NB4 (cell line): ENCODE measurements around the gene CPEB2.

Experiments used
- POLR2A ChIP-seq: IDR thresholded peaks from 2 replicates; pipeline ENCODE4 v1.6.1; 2011; ENCODE audit warnings: mild to moderate bottlenecking; ENCODE audit not compliant: insufficient read length; ENCODE audit errors: extremely low read depth
- TF ChIP-seq, protein P1 (sequence below): IDR thresholded peaks from one replicate; pipeline ENCODE4 v1.5.1; 2012; ENCODE audit warnings: low read depth, low read length

DNA sequence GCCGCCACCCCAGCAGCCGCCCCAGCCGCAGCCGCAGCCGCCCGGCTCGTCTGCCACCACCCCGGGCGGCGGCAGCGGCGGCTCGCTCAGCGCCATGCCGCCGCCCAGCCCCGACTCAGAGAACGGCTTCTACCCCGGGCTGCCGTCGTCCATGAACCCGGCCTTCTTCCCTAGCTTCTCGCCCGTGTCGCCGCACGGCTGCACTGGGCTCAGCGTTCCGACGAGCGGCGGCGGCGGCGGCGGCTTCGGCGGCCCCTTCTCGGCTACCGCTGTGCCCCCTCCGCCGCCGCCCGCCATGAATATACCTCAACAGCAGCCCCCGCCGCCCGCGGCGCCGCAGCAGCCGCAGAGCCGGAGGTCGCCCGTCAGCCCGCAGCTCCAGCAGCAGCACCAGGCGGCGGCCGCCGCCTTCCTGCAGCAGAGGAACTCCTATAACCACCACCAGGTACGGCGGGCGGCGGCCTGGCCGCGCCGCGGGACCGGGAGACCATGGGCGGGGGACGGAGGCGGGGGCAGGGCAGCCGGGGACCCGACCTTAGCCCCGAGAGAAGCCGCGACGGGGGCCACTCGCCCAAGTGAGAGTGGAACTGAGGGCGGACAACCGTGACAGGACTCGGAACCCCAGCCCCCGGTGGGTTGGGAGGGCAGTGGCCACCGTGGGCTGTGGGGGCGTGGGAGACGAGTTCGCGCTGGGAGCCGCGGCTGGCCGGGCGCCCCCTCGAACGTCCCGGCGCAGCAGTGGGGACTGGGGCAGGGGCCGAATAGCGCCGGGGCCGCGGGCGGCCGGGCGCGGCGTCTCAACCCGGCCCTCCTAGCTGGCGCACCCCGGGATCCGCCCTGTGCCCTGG is 1.8 kb downstream of the CPEB2 start:
- TF ChIP-seq, protein P1, sequence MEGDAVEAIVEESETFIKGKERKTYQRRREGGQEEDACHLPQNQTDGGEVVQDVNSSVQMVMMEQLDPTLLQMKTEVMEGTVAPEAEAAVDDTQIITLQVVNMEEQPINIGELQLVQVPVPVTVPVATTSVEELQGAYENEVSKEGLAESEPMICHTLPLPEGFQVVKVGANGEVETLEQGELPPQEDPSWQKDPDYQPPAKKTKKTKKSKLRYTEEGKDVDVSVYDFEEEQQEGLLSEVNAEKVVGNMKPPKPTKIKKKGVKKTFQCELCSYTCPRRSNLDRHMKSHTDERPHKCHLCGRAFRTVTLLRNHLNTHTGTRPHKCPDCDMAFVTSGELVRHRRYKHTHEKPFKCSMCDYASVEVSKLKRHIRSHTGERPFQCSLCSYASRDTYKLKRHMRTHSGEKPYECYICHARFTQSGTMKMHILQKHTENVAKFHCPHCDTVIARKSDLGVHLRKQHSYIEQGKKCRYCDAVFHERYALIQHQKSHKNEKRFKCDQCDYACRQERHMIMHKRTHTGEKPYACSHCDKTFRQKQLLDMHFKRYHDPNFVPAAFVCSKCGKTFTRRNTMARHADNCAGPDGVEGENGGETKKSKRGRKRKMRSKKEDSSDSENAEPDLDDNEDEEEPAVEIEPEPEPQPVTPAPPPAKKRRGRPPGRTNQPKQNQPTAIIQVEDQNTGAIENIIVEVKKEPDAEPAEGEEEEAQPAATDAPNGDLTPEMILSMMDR = no peak
- no peak for TF ChIP-seq POLR2A
